ENCODE results near the gene PPP1R1C.
"Not testable (repeated sequence)": the region's sequence is repeated elsewhere in the genome, so short reads cannot be mapped to it uniquely, and the experiment has no call there.

PPP1R1C gene

DNA sequence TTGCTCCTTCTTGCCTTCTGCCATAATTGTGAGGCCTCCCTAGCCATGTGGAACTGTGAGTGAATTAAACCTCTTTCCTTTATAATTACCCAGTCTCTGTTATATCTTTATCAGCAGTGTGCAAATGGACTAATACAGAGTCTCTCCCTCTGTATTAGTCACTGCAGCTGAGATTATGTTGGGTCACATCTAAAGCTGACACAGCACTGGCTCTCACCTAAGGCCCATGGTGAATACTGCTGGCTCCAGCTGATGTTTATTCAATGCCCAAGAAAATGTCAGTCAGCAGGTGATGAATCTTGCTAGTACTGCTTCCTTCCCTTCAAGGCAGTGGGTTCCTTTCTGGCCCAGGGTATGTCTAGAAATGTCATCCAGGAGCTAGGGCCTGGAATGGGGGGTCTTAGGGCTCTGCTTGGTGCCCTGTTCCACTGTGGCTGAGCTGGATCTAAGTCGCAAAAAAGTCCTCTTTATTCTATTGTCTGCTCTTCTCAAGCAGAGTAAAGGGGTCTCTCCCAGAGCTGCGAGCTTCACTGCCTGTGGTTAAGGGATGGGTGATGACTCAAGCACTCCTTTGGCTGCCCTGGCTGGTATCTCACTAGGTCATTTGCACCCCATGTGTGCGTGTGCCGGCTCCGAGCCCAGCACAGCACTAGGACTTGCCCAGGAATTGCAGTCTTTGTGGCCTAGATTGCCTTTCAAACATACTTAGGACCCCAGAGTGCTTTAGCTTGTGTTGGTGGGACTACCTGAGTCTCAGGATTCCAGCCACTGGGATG is 29.9 kb downstream of the PPP1R1C start:
- no peak for DNase-seq

DNA sequence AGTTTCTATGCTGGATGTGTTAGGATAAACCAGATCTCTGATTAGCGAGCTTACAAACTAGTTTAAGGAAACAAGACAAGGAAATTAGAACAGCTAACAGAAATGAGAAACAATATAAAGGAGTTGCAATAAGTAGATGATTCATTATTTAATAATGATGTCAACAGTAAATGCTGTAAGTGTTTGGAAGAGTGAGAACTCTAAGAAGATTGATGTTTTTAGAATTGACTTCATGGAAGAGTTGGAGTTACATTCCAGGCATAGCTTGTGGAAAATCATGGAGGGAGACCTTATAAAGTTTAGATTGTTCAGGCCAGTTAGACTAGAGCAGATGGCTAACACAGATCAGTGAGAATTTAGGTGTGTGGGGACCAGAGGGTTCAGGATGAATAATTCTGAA is 32.6 kb downstream of the PPP1R1C start:
- DNase-seq = no peak

DNA sequence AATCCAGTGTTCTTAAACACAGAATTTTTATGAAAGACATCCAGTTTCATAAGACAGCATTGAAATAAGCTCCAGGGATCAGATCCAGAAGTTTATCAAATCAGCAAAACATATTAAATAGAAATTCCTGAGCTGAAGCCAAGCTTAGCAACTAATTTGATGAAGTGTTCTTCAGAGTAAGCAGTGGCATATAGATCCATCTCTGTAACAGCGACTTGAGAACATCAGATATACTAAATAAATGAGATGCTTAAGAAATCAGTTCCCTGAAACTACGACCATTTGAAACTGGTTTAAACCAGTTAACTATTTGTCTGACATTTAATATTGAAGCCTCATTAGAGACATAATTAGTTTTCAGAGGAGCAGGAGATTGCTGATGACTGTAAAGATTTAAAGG is 34.1 kb downstream of the PPP1R1C start:
- no peak for DNase-seq

GRCh38 chr2:182020286-182021070 is 34.8 kb downstream of the PPP1R1C start:
- no peak for DNase-seq

DNA sequence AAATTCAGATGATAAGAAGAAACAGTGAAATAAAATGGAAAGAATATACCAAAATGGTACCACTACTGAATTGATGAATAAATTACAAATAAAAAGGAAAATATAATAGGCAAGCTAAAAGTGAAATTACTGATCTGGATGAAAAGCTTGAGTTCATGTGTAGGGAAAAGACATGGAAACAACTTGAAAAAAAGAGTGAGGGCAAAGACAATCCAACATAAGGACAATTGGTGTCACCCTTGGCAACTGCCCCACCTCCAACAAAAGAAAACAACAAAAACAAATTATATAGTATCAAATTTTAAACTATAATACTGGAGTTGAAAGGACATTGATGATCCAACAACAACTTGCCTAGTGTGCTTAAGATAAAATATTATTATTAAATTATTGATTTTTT is 37.6 kb downstream of the PPP1R1C start:
- DNase-seq = no peak

GRCh38 chr2:182030875-182031274 is 45.2 kb downstream of the PPP1R1C start:
- DNase-seq = not testable (repeated sequence)

GRCh38 chr2:182031956-182032355 is 46.3 kb downstream of the PPP1R1C start:
- no peak for DNase-seq

- no peak for DNase-seq
Measured at GRCh38 chr2:182033449-182033848, 47.8 kb downstream of the PPP1R1C start.

GRCh38 chr2:182038576-182038975 is 52.9 kb downstream of the PPP1R1C start:
- no peak for DNase-seq

- no peak for DNase-seq
Measured at GRCh38 chr2:182043021-182043420, 57.4 kb downstream of the PPP1R1C start.

GRCh38 chr2:182043861-182044260 is 58.2 kb downstream of the PPP1R1C start:
- DNase-seq = no peak

DNA sequence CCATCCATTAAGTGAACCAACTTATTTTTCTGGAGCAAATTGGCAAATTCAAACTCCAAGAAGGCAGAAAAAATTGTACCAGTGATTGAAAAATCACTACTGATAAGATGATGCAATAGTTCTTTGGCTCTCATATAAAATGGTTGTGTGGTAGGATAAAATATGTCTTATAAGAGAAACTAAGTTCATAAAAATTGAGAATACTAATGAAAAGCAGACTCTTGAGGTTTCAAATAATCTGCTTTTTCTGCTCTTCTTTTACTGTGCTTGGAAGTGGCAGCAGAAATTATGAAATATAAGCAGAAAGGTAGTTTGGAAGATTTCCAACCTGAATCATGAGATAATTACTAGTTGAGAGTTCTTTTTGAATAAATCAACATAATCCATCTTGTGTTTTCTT is 61.9 kb downstream of the PPP1R1C start:
- DNase-seq = no peak

DNA sequence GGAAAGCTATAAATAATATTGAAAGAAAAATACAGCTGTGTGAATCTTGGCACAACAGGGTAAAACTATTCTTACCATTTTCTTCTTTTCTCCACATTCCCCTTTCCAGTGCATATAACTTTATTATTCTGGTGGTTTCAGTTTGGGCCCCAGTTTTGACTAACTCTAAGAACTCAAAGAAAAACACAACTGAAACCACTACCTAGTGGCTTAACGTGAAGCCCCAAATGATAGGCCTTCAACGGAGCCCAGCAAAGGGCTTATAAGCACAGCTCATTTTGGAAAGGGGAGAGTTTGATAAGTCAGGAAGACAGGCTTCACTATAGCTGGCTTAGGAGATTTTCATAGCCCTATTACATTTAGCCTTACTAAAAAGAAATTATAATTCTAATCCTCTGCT is 62.4 kb downstream of the PPP1R1C start:
- DNase-seq = no peak

- no peak for DNase-seq
Measured at GRCh38 chr2:182048621-182049020, 63.0 kb downstream of the PPP1R1C start.

DNA sequence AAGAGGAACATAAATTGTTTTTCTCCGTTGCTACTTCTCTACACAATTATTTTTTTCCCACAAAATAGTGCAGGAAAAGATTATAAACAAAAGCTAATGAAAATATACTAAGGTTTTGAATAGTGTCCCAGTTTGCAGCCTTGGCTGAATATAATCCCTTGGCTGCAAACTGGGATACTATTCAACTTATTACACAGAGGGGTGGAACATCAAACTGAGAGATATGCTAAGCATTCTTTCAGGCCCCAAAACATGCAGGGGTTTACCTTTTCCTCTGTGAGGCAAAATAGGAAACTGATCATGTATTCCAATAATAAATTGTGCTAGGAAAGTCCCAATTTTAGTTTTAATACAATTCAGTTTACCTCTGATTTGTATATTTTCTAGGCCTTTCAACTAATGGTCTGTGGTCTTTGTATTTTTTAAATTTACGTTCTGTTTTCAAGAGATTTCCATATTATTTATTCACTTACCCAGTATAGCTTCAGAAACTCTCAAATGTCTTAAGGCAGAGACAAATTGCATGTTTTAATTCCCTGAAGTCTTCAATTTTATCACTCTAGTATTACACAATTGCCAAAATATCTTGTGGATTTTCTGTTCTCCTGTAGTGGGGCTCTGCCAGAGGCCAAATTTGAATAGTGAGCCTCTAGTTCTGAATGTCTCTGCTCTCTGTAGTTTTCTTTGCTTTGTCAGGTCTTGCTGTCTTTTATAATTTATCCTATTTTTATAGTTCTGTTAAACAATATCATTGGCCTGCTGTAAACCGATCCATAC is 63.9 kb downstream of the PPP1R1C start:
- DNase-seq = no peak

GRCh38 chr2:182050333-182051135 is 64.9 kb downstream of the PPP1R1C start:
- DNase-seq = no peak

DNA sequence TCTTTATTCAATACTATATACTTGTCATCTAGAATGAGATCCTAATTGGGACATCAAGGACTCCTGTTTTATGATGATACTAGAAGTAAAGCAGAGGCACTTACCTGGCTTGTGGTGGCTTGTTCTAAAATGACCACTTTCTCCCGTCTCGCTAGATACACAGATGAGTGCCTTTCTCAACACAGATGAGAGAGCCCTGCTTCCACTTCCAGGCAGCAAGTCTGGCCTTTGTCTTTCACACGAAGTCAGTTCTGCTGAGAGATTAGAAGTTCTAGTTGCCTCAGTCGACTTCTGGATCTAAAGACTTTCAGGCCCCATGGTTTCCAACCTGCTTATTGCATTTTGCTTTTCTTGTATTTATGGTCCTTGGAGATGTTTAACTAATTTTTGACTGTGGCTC is 70.3 kb downstream of the PPP1R1C start:
- no peak for DNase-seq

- DNase-seq = no peak
Measured at GRCh38 chr2:182057002-182057401, 71.3 kb downstream of the PPP1R1C start.

- DNase-seq = no peak
Measured at GRCh38 chr2:182058056-182058455, 72.4 kb downstream of the PPP1R1C start.

- no peak for DNase-seq
Measured at GRCh38 chr2:182061739-182062138, 76.1 kb downstream of the PPP1R1C start.

GRCh38 chr2:182062329-182062972 is 76.8 kb downstream of the PPP1R1C start:
- DNase-seq = no peak

Measured in right kidney (tissue), 1 donor.